ENCODE measurements around the gene DNAAF8.

DNAAF8 gene

DNA sequence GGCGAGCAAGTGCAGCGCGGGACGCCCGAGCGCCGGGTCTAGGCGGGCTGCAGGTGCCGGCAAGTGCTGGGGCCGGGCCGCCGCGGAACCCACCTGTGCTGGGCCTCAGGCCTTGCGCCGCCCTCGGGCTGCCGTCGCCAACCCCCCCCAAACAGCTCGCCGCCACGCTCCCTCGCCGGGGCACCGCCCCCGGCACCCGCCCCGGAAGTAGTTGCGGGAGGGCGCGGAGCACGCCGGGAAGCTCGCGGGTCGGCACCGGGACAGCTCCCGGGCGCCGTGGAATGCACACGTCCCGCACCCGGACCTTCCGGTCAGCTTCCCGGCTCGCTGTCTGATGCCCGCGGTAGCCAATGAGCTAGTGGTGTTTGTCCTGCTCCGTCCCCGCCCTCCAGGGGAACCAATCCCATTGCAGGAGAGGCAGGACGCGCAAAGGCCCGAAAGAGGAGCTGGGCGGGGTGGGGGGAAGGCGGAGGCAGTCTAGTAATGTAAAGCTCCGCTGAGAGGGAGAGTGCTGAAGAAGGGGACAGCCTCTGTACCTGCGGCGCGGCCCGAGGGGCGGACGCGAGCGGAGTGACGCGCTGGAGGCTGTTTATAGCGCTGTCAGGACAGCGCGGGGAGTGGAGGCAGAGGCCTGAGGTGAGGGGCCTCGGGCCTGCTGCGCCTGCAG is at the start of gene DNAAF8, which contains the start of gene ANKS3:
Gene DNAAF8 (plus strand): TSS at position 475 of the 667 bp plus-strand sequence. CDS start 1,978 bp downstream, outside the sequence.
Gene ANKS3 (minus strand): TSS at position 209 of the 667 bp plus-strand sequence. CDS start 4,122 bp downstream, outside the sequence.
- DNase-seq (ENCODE audit: low read depth): peak; percentile 66

DNA sequence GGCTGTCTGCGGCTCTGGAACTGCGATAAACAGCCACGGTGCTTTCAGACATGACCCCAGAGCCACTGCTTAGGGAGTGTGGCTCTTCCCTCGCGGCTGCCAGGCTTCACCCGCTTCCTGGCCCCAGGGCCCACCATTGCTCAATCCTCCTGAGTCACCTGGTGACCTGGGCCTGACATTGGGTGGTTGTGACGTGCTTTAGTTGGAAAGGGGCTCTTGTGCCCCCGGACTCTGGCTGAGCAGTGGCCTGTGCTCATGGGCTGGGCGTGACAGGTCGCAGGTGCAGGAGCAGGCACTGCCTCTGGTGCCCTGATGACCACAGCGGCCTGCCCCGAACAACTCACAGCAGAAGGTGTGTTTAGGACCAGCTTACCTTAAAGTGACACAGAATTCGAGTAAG is 49.6 kb upstream of the DNAAF8 start:
- no peak for DNase-seq (ENCODE audit: low read depth)

DNA sequence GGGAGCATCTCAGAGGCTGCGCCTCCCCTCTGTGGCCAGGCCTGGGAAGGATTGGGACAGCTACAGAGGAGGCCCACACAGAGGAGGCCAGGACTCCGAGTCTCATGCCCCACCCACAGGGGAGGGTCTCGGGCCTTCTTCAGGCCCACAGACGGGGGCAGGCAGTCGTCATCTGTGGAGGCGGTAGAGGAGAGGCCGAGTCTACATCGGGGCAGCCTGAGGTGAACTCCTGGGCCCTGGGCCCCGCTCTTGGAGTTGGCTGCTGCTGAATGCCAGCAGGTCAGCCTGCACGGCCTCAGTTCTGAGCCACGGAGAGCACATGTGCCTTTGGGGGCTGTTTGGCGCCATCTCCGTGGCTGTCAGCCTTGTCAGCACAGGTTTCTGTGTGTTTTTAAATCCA is 49.0 kb upstream of the DNAAF8 start:
- no peak for DNase-seq (ENCODE audit: low read depth)

- DNase-seq (ENCODE audit: low read depth): no peak
Measured at GRCh38 chr16:4685776-4686496, 48.4 kb upstream of the DNAAF8 start.

DNA sequence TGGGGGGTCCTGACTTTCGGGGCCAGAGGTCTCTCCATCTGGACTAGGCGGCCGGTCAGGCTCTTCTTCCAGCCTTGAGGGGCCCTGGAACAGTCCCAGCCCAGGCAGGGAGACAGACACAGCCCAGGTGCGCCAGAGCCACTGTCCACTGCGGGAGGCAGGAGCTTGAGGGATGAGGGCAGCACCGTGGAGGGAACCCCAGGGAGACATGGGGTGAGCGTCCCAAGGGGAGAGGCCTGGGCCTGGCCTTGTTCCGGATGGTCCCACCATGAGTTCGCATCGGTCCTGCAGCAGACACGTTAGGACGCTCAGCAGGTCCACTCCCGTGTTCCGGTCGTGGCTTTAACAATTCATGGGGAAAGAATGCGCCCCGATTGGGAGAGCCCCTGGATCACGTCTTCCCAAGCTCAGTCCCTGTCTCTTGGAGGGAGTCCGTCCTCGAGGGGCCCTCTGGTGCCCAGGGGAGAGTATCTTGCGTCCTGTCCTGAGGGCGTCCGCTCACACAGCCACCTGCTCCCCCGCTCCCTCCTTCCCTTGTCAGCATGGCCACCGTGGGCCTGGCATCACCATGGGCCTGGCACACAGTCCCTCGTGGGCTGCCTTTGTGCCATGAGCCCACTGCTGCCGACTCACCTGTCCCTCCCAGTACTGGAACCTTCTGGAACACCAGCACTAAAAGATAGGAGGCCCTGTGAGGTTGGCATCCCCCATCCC is 47.7 kb upstream of the DNAAF8 start:
- no peak for DNase-seq (ENCODE audit: low read depth)

GRCh38 chr16:4687416-4687815 is 46.9 kb upstream of the DNAAF8 start:
- no peak for DNase-seq (ENCODE audit: low read depth)

GRCh38 chr16:4687946-4688673 is 46.2 kb upstream of the DNAAF8 start:
- DNase-seq (ENCODE audit: low read depth): no peak

DNA sequence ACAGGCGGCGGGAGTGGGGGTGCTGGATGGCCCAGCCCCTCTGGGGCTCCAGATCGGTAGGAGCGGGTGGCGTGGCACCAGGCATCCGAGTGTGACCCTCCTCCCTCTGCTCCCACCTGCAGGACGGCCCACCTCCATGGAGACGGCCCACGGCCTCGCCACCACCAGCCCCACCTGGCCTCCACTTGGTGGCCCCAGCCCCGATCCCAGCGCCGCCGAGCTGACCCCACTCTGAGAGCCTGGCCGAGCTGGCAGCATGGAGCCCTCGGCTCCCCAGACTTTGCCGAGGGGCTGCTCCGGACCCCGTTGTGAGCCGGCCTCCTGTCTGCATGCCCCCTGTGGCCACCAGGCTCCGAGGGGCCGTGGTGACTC is 45.7 kb upstream of the DNAAF8 start:
- no peak for DNase-seq (ENCODE audit: low read depth)

GRCh38 chr16:4689091-4689671 is 45.2 kb upstream of the DNAAF8 start:
- no peak for DNase-seq (ENCODE audit: low read depth)

DNA sequence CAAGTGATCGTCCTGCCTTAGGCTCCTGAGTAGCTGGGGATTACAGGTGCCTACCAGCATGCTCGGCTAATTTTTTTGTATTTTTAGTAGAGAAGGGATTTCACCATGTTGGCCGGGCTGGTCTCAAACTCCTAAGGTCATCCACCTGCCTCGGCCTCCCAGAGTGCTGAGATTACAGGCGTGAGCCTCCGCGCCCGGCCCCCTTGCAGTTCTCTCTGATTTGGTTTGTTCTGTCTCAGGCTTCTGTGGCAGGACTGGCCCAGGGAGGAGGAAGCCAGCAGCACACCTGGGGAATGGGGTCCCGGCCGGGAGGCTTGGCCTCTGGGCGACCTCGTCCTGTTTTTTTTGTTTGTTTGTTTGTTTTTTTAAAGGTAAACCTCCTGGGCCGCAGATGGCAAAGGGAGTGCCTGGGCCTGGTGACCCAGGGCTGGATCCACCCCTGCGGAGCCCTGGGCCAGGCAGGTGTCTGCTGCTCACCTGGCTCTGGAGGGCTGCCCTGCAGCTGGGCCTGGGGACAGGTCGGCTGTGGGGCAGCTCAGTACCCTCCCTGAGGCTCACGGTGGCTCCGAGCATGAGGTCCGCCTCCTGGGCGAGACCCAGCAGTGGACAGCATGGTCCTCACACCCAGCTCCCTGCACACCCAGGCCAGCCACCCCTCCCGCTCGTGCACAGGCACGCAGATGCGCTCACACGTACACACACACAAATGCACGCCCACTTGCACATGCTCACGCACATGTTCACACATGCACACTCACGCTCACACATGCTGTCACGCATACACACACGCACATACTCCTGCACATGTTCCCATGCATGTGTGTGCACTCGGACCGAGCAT is 44.3 kb upstream of the DNAAF8 start:
- no peak for DNase-seq (ENCODE audit: low read depth)

GRCh38 chr16:4690946-4691665 is 43.2 kb upstream of the DNAAF8 start:
- no peak for DNase-seq (ENCODE audit: low read depth)

- DNase-seq (ENCODE audit: low read depth): no peak
Measured at GRCh38 chr16:4691666-4692412, 42.5 kb upstream of the DNAAF8 start.

DNA sequence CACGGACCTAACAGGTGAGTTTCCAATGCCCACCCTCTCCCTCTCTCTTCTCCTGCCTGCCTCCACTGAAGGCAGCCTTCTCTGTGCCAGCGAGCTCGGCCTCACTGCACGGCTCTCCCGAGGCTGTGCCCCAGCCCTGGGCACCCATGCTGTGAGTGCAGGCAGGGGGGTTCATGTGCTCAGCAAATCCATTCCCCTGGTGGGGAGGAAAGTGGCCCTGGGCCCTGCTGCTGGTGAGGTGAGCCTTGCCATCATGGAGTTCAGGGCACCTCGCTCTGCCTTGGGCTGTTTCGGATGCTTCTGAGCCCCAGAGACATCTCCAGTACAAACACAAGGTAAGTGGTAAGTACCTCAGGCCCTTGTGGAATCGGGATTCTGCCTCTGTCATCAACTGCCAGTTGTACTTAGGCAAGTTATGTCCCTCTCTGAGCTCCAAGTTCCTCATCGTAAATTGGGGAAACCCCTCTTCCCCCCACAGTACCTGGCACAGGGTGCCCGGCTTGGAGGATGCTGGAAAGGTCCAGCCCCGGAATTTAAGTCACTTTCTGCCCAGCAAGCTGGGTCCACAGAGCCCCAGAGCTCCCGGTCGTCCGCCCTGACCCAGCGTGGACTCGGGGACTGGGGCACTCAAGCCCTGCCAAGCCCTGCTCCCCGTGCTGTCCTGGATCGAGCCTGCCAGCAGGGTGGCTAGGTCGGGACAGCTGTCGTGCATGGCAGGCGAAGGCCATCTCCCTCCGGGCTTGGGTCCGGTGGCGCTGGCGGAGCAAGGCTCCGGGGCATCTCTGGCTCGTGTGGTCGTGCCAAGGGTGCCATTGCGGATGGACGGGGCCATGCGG is 41.7 kb upstream of the DNAAF8 start:
- no peak for DNase-seq (ENCODE audit: low read depth)

- peak; percentile 95 for DNase-seq (ENCODE audit: low read depth)
Measured at GRCh38 chr16:4693296-4693955, 40.9 kb upstream of the DNAAF8 start, which contains the start of gene NUDT16L1. Gene NUDT16L1 (plus strand): TSS chr16:4693562. CDS start chr16:4693727, 165 bp downstream.

DNA sequence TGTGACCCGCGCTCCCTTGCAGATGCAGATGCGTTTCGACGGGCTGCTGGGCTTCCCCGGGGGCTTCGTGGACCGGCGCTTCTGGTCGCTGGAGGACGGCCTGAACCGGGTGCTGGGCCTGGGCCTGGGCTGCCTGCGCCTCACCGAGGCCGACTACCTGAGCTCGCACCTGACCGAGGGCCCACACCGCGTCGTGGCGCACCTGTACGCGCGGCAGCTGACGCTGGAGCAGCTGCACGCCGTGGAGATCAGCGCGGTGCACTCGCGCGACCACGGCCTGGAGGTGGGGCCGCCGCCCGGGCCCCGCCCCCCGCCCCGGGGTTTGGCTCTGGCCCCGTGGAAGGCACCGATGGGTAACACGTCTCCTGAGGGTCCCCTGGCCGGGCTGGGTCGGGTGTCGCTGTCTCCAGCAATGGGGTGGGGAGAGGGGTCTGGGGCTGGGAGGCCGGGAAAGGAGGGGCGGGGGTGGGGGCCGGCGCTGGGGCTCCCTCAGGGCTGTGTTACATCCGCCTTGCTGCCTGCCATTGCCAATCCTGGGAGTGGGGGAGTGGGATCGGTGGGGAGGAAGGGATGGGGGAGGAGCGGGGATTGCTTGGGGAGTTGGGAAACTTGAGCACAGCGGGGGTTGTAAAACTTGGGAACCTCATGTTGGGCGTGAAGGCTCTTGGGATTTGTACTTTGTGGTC is 40.2 kb upstream of the DNAAF8 start:
- DNase-seq (ENCODE audit: low read depth): peak; percentile 22

DNA sequence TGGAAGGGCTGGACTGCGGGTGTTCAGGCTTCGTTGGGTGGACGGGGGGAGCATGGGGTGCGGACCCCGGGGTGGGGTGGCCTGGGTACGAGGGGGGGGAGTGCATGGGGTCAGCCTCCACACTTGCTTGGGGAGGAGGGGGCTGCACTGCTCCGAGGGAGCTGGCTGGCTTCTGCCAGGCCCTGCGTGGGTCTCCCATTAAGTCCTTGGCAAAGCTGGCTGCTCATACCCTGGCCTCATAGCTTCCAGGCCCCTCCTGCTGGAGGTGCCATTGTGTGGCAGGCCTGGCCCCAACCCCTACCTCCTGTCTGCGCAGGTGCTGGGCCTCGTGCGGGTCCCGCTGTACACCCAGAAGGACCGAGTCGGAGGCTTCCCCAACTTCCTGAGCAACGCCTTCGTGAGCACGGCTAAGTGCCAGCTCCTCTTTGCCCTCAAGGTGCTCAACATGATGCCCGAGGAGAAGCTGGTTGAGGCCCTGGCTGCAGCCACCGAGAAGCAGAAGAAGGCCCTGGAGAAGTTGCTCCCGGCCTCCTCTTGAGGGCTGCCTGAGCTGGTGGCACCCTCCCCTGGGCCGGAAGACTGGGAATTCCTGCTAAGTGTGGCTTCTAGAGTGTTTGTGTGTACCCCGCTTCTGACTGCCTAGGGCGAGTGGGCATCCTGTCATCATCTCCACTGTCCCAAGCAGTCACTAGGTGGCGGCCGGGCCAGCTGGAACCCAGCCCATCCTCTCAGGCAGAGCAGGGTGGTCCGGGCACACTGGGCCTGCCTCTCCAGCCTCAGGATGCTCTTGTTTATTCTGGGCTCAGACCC is 39.5 kb upstream of the DNAAF8 start:
- DNase-seq (ENCODE audit: low read depth): no peak
